ENCODE results near the gene LITAFD. TPM values are rescaled to one million over a fixed set of nuclear protein-coding genes. Genes with fewer than 3 reads are reported as not detected.

LITAFD gene
- total and polyA plus RNA-seq, 9 of the 15 experiments (the other 6 are each of a cell fraction or from before 2014, with no cell fraction given): not detected

DNA sequence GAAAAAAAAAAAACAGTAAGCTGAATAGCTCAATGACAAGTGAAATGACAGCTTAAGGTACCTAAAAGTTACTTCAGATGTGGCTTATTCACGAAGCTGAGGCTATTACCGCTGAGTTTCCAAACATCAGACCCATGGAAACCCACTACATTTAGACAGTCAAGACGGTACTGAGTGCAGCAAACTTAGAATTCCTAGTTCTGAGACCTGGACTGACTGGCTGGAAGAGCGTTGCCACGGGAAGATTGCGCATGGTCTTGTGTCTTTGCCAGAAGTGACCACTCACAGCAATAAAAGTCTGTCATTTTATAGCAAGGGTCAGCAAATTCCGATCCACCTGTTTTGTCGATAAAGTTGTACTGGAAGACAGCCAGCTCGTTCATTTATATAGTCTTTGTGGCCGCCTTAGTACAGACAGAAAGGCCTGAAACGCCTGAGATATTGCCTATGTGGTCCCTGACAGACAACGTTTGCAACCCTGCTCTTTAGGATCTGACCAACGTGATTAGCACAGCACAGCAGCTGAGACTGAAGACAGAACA lies 19.2 kb downstream of the LITAFD start (continued):
- TF ChIP-seq ZNF316 (IDR thresholded peaks at IDR 0.05) (peak; percentile 27; the same call in 1 of the 2 replicates), U2AF2 (optimal IDR thresholded peaks at IDR 0.05; ENCODE audit: low read depth, low read length) (no peak)

DNA sequence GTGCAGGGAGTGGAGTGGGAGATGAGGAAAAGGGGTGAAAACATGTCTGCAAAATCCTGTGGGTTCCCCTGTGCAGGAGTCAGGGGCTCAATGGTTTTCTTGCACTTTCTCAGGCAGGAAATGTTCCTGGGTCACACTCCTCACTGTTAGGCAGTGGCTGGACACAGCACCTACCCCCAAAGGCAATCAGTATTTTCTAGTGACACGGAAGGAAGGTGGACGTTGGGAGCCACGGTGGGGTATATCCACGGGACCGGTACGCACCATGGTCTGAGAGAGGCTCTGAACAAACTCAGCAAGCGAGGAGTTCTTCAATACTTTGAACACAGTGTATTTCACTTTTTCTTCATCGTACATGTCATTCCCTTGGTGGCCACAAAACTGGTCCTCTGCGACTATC lies 20.9 kb downstream of the LITAFD start:
- POLR2A ChIA-PET: no interaction called here
- ATAC-seq (no peak), FAIRE-seq (no peak), DNase-seq (ENCODE audit: extremely low read depth in 1 of 4, low spot score in 3 of 4) (no peak)
- Histone ChIP-seq H3K27ac (ENCODE audit: extremely low read depth, low read depth, low read length) (no peak overlapping the region), H3K79me2 (ENCODE audit: control insufficient read depth, insufficient read depth, low read length) (no peaks in the 10 kb centered on the region), H3K9me1 (ENCODE audit: control insufficient read depth, insufficient read depth, low read length) (no peaks in the 10 kb centered on the region), H3K36me3 (ENCODE audit: control insufficient read depth, insufficient read depth, low read length) (peaks cover 93% of the 10 kb centered on the region), H3K9ac (ENCODE audit: insufficient read depth in 1 of 2, low read depth in 2 of 2, low read length in 2 of 2) (no peak overlapping the region), H4K20me1 (replicated peaks; ENCODE audit: control insufficient read depth, insufficient read depth, low read length) (no peaks in the 10 kb centered on the region; the same call in 1 of the 2 replicates), H3K9me3 (replicated peaks; ENCODE audit: control insufficient read depth, insufficient read depth, low read depth, low read length) (no peaks in the 10 kb centered on the region), H3K4me1 (replicated peaks in 1 of 2; ENCODE audit: control insufficient read depth in 2 of 2, insufficient read depth in 2 of 2, low read length in 2 of 2) (no peaks in the 10 kb centered on the region), H3K4me2 (ENCODE audit: insufficient read depth, low read length) (no peak overlapping the region), H3K27me3 (ENCODE audit: control insufficient read depth in 2 of 2, insufficient read depth in 2 of 2, low read length in 2 of 2) (no peaks in the 10 kb centered on the region), H3K4me3 (no peak overlapping the region), H2AFZ (ENCODE audit: low read depth, low read length) (no peak overlapping the region)
- in situ Hi-C loops (cut with MboI): loop anchor here (5.0 kb wide), 1 partner anchor 104 kb away; no protein-coding TSS in a partner anchor
- intact Hi-C loops (cut with micrococcal nuclease): no loop called here
- CTCF ChIA-PET (ENCODE audit: low intra/inter-chr PET ratio): no interaction called here
- TF ChIP-seq KAT8 (IDR thresholded peaks at IDR 0.05; ENCODE audit: low read depth) (no peak), ZNF184 (CRISPR knock-in tag; IDR thresholded peaks at IDR 0.05) (no peak), ZNF253 (CRISPR knock-in tag; conservative IDR thresholded peaks at IDR 0.05) (no peak), POLR2A (conservative IDR thresholded peaks at IDR 0.05) (no peak), ZBED1 (IDR thresholded peaks at IDR 0.05) (no peak), LARP7 (IDR thresholded peaks at IDR 0.05) (no peak), HDAC1 (IDR thresholded peaks at IDR 0.05) (no peak), YBX1 (IDR thresholded peaks at IDR 0.05) (no peak), PTBP1 (IDR thresholded peaks at IDR 0.05; ENCODE audit: low read depth, low read length) (no peak)
- TF ChIP-seq, protein P1, sequence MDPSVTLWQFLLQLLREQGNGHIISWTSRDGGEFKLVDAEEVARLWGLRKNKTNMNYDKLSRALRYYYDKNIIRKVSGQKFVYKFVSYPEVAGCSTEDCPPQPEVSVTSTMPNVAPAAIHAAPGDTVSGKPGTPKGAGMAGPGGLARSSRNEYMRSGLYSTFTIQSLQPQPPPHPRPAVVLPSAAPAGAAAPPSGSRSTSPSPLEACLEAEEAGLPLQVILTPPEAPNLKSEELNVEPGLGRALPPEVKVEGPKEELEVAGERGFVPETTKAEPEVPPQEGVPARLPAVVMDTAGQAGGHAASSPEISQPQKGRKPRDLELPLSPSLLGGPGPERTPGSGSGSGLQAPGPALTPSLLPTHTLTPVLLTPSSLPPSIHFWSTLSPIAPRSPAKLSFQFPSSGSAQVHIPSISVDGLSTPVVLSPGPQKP (CRISPR knock-in tag; IDR thresholded peaks at IDR 0.05): no peak
- BruUV-seq (replicated peaks): no TSS peak
- WGBS (ENCODE audit: insufficient coverage, low coverage, missing lambda C conversion rate): 94% methylated on average over 9 of the region's 9 CpGs
